Stimulated activated CD8-positive, alpha-beta memory T cell treated with anti-CD3 and anti-CD28 coated beads, Interleukin-4, amount 100 ng/mL, for 1 hour (primary cell): ENCODE results near the gene SKIDA1.
"Not testable (repeated sequence)": the region's sequence is repeated elsewhere in the genome, so short reads cannot be mapped to it uniquely, and the experiment has no call there.

Experiments used
- DNase-seq, 2 donors: peaks; one replicate each; pipeline ENCODE4 v3.0.0-alpha.2; 2020; ENCODE audit warnings: low read depth in 2 of 2, low spot score in 1 of 2

Gene SKIDA1

GRCh38 chr10:21525367-21526187 is at the start of gene SKIDA1:
TSS of gene SKIDA1 (minus strand) at chr10:21525682. CDS start at chr10:21517822, 7,860 bp downstream.
- DNase-seq, result no peak

DNA sequence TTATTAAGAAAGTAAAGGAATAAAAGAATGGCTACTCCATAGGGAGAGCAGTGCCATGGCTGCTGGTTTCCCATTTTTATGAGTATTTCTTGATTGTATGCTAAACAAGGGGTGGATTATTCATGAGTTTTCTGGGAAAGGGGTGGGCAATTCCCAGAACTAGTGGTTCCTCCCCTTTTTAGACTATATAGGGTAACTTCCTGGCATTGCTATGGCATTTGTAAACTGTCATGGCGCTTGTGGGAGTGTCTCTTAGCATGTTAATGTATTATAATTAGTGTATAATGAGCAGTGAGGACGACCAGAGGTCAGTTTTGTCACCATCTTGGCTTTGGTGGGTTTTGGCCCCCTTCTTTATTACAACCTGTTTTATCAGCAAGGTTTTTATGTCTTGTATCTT is 49.0 kb upstream of the SKIDA1 start:
- DNase-seq, result not testable (repeated sequence)

DNA sequence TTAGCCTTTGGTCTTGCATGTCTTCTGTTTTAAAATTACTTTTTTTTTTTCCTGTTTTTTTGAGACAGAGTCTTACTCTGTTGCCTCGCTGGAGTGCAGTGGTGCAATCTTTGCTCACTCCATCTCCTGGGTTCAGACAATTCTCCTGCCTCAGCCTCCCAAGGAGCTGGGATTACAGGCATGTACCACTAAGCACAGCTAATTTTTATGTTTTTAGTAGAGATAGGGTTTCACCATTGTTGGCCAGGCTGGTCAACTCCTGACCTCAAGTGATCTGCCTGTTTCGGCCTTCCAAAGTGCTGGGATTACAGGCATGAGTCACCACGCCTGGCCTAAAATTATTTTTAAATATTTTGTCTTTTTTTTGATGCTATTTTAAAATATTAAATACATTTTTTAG is 47.1 kb upstream of the SKIDA1 start:
- DNase-seq, result no peak

DNA sequence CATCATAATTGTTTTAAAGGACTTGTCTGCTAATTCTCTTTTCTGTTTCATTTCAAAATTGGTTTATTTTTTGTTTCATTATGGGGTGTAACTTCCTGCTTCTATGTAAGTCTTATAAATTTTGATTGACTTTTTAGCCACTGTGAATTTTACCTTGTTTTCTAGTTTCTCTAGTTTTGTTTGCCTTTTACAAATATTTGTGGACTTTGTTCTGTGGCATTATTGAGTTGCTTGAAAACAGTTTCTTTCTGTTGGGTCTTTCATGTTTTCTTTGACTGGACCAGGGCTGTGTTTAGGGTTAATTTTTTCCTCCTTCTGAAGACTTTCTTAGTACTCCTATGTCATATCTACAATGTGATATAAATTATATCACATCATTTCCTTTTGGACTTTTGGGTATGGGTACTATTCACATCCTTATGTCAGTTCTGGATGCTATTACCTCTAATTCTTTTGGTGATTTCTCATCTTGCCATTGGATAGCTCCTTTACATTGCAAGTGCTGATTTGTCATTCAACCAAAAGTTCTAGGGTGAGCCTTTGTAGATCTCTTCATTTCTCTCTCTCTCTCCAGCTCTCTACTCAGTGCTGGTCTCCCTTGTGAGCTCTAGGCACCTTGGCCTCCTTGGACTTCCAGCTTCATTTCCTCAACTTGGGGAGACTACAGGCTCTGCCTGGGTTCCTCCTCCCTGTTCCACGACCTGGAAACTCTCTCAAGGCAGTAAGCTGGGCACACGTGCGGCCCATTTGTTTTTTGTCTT is 45.5 kb upstream of the SKIDA1 start:
- DNase-seq, result no peak

DNA sequence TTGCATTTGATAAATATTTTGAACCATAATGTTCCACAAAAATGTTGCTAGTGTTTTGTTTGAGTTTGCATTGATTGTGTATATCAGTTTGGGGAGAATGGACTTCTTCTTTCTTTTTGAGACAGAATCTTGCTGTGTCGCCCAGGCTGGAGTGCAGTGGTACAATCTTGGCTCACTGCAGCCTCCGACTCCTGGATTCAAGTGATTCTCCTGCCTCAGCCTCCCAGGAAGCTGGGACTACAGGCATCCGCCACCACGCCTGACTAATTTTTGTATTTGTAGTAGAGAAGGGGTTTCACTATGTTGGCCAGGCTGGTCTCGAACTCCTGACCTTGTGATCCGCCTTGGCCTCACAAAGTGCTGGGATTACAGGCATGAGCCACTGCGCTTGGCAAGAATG is 33.5 kb upstream of the SKIDA1 start:
- DNase-seq, result not testable (repeated sequence)

DNA sequence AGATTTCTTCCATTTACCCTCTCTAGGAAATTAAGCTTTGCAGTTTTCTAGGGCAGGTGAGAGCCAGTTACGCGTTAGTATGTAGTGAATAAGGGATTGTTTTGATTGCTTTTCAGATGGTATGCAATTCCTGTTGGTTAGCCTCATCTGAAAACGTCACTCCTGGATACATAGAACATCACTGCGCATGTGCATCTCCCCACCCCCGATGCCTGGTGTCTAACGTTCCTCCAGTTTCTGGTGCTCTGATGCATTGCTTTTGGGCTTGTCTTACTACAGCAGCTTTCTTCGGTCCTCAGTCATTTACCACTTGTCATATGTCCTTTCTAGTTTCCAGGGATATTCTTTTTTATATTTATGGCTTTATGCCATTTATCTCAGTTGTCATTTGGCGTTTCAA is 31.0 kb upstream of the SKIDA1 start:
- no peak for DNase-seq

DNA sequence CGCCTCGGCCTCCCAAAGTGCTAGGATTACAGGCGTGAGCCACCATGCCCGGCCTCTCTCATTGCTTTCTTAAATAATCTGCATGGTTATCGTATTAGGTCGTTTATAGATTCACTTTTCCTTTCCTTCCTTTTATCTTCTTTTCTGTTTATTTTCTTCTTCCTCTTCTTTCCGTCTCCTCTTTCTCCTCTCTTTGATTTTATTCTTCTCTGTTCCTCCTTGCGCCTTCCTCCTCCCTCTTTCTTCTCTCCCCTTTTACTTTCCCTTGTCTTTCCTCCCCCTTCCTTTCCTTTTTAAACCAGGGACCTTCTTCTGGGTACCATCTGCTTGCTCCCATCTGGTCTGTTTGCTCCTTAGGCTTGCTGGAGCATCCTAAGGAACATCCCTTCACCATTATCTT is 27.2 kb upstream of the SKIDA1 start:
- no peak for DNase-seq

DNA sequence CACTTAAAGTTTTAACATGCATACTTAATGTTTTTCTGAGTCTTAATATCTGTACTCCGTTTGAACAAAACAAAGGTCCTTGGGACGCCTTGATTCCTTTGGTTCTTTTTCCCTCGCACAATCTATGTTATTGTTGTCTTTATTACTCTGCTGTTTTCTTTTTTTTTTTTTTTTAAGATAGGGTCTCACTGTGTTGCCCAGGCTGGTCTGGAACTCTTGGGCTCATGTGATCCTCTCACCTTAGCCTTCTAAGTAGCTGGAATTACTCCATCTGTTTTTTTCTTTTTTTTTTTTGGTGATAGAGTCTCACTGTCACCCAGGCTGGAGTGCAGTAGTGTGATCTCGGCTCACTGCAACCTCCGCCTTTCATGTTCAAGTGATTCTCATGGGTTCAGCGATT is 21.8 kb upstream of the SKIDA1 start:
- no peak for DNase-seq

GRCh38 chr10:21540701-21541100 is 15.2 kb upstream of the SKIDA1 start:
- DNase-seq, result not testable (repeated sequence)

DNA sequence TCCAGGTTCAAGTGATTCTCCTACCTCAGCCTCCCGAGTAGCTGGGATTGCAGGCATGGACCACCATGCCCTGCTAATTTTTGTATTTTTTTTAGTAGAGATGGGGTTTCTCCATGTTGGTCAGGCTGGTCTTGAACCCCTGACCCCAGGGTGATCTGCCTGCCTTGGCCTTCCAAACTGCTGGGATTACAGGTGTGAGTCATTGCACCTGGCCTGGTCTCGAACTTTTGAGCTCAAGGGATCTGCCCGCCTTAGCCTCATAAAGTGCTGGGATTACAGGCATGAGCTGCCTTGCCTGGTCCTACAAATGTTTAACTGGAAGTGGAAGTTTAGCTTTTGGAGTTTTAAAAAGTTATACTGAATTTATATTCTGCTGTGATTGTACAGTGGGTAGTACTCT is 11.4 kb upstream of the SKIDA1 start:
- no peak for DNase-seq

DNA sequence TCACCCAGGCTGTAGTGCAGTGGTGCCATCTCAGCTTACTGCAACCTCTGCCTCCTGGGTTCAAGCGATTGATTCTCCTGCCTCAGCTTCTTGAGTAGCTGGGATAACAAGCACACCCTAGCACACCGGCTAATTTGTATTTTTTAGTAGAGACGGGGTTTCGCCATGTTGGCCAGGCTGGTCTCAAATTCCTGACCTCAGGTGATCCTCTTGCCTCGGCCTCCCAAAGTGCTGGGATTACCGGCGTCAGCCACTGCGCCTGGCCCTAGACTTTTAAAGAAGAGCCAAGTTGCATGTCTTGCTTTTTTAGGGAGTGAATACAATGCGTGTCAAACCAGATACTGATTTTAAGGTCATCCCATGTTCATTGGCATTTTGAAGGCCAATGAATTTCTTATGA is 10.5 kb upstream of the SKIDA1 start:
- DNase-seq, result not testable (repeated sequence)

DNA sequence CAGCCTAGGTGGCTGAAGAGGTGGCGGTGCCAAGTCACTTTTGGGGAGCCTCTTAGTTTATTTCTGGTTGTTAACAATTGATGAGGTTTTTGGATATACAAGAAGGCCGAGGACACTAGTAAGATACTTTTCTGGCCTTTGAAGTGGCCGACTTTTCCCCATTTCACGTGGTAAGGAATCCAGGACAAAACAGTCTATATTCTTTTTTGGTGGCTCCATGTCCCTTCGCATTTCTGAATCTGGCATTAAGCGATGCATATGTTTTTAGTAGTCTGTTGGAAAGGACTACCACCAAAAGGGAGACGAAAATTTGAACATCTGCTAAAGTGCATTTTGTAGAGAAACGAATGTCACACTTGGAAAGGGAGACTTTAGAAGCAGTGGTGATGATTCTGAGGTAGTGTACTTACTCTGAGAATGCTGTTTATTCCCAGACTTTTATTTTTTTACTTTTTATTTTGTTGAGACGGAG is 10.0 kb upstream of the SKIDA1 start:
- no peak for DNase-seq

- DNase-seq, result no peak
Measured at GRCh38 chr10:21534604-21535493, 9.4 kb upstream of the SKIDA1 start.

- no peak for DNase-seq
Measured at GRCh38 chr10:21534280-21534586, 8.8 kb upstream of the SKIDA1 start.

DNA sequence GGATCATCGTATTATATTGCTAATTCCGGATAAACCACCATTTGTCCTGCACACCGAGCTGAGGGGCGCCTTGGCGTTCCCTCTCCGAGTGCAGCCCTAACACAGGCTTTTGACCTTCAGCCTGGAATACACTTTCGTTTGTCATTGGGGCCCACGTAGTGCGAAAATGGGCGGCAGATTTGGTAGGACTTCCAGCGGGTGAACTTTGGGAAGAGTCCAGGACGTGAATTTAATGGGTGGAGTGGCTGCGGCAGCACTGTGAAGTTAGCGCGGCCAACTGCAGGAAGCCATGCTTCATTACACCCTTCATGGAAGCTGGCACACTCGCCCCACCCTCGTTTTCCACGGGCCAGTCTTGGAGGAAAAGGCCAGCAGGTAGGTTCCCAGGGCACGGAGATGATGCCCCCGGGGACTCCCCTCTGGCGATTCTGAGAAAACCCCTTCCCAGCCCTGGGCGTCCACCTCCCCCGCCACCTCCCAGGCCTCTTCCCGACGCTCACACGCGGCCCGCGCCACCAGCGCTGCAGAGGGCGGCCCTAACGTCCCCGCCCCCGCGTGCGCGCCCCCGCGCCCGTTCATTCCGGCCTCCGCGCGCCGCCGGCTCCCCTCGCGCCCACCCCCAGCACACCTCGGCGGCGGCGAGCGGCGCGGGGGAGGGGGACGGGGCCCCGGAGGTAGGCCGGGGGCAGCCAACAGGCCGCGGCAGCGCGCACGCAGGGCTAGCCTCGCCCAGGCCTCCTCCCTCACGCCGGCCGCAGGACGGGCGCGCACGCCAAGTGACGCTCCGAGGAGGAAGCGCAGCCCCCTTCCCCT is 8.2 kb upstream of the SKIDA1 start, which contains the start of gene MLLT10:
MLLT10 (plus strand) TSS at position 766 of the 813 bp plus-strand sequence. CDS start 413 bp downstream, outside the sequence.
- DNase-seq, result peak; percentile 66 to 82

DNA sequence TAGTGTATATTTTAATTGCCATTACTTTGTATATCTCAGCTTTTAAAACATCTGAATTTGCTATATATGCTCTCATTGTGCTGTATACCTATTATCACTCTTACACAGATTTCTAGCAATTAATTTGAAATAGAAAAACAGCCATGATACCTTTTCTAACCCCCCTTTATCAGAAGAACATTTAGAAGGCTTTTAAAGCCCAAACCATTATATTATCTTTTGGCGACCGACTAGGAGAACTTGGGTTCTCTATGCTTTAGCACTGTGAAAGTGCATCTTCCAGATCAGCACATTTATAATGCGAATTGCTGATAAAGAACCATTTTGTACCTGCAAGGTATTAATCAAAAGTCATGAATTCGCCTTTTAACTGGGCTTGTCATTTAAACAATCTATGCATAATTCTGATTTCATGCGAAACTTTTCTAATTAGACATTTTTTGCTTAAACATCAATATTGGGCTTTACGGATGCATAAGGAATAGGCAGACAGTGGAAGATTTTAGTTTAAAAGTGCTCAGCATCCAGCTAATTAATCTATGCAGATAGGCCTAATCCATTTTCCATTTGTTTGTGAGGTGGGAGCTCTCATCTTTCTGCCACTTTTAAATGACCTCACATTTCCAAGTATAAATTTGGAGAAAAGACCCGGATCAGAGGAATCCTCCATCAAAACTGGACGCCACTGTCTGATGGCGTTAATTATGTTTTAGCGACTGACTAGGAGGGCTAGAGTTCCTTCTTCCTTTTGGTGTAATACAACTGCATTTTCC is 7.4 kb upstream of the SKIDA1 start:
- no peak for DNase-seq

- no peak for DNase-seq
Measured at GRCh38 chr10:21531164-21531563, 5.7 kb upstream of the SKIDA1 start.

GRCh38 chr10:21530641-21531040 is 5.2 kb upstream of the SKIDA1 start:
- no peak for DNase-seq

DNA sequence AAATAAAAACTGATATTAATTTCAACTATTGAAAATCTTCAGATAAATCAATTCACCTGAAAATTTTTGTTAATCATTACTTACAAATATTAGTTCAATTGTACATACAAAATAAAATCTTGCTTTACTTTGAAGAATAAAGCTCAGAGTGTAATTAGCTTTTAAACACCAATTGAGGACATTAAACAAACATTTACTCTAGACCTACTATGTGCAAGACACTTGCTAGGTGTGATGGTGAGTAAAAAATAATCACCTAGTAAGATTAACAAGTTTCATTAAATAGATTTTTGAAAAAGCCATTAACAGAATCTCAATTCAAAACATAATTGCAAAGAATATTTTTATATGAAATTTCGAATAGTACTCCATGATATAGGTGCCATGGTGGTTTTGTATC is 4.7 kb upstream of the SKIDA1 start:
- no peak for DNase-seq
